CD1c-positive myeloid dendritic cell (primary cell): ENCODE data around the gene HOXA9.

Experiments used
- DNase-seq: peaks from one replicate; pipeline ENCODE4 v3.0.0-alpha.2; 2016; ENCODE audit errors: extremely low spot score

HOXA9 gene

GRCh38 chr7:27126596-27127327 lies 38.6 kb downstream of the HOXA9 start:
- no peak for DNase-seq

GRCh38 chr7:27125986-27126394 lies 39.3 kb downstream of the HOXA9 start:
- DNase-seq, result no peak

- no peak for DNase-seq
Observed at GRCh38 chr7:27124902-27125689, 40.2 kb downstream of the HOXA9 start.

DNA sequence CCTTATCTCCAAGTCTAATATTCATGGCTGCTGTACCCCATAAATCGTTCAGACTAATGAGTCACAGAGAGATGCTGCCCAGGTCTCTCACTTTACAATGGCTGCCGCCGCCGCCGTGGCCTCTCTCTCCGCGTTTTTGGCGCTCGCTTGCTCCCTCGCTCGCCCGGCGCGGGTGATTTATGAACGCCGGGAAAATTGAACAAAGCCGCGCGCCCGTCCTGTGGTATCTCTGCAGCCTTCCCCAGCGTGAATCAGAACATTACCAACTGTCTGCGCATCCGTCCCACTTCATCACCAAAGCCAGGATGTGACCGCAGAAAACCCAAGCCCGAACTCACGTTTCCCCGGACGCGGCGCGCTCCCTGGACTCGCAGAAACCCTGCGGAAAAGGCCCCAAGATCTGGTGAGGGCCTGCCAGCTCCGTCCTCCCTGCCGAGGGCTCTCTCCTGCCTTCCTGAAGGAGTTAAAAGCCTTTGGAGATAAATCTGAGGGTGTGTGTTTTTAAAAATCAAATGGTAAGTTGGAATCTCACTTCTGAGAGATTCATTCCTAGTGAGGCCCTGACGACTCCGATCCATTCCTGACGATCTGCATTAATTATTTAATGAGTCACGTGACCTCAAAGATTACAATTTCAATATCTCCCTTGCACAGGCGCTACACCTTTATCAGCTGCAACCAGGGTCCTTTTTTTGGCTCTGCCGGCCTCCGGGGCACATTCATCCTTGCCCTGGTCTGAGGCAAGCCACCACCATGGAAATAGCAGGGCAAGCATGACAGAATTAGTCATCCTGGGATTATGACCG lies 41.0 kb downstream of the HOXA9 start:
- DNase-seq, result no peak

DNA sequence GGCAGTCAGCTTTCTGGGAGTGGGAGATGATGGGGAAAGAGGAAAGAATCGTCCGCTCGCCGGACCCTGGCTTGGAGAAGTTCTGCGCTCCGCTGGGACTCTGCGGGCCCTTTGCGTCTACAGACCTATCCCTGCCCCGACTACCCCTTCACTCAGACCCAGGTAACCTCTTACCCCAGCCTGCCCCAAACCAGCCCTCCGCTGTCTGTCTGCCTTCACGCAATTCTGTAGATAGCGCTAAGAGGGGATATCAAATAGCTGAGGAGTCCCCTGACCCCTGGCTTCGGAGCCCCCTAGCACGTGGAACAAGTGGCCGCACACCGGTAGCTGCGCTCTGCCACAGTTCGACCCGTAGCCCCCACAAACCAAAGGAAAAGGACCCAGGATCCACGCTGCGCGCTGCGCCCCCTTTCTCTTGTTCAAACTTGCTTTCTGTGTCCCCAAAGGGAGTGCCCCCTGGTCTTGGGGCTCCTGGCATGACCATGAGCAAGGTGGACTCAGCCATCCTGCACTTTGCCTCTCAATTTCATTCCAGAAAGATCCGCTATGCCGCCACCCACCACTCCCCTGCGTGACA lies 41.8 kb downstream of the HOXA9 start:
- no peak for DNase-seq

GRCh38 chr7:27123007-27123476 lies 42.3 kb downstream of the HOXA9 start:
- DNase-seq, result no peak

DNA sequence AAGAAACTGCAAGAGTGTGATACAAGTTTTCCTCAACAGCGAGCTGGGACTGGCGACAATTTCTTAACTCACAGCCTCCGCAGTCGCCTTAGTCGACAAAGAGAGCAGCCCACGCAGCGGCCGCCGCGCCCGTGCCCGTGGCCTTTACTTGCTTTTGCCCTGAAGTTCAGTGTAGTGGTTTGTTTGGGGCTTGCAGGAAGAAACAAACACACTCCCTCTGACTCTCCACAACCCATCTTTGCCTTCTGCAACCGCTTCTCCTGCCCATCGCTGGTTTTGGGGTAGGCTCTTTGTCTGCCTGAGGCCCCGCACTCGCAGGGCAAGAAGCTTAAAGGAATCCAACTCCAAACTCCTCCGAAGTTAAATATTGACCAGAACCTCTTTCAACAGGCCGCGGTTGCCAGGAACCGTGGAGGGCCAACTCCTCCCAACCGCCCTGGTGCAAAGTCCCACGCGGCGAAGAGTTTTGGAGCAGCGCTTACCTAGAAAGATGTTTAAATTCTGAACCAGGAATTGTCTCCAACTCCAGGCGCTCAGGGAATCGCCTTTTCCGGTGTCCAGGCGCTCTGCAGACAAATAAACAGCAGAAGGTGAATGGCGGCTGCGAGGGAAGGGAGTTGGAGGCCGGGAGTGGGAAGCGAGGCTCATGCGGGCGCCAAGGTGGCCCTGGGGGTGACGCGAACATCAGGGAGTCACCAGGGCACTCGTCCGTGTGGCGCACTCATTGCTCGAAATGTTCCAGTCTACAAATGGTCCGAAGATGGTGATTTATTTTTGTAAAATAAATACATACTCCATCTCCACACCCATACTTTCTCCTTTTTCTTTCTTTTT lies 43.0 kb downstream of the HOXA9 start:
- no peak for DNase-seq

- DNase-seq, result no peak
Observed at GRCh38 chr7:27121684-27122076, 43.7 kb downstream of the HOXA9 start.

DNA sequence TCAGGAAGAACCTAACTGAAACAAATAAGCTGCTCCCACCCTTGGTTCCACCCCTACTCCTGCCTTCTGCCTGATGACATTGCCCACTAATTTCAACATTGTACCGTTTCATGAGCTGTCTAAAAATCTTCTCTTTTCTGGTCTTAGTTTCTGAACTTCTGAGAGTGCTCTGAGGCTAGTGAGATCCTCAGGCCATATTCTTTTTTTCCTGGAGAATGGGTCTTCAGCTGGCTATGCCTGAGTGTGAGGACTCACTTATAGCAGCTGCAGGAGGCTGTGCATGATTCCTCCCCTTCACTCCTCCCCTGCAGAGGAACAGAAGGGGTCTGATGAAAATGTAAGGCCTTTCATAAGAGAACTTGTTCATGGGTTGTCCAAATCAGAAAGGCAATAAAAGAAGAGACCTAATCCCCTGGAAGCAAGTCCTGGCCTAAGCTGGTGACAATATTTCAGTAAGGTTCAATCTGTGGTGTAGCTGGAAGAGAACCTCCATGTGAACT lies 45.9 kb downstream of the HOXA9 start:
- no peak for DNase-seq

DNA sequence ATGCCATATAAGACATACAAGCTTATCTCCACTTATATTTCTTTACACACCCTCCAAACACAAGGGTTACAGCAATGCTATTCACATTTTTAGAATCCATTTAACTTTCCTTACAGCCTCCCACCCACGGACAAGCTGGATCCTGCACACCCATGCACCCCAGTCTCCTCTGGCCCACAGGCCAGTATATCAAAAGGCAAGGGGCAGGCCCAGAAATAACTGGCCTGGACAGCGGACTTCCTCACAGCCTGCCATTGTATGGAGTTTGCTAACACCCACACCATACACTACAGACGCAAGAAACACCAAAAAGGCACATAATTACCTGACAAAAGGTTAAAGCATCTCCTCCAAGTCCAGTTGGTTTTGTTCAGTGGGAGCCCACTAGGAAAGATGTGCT lies 46.8 kb downstream of the HOXA9 start:
- no peak for DNase-seq

- no peak for DNase-seq
Observed at GRCh38 chr7:27117887-27118491, 47.3 kb downstream of the HOXA9 start.

DNA sequence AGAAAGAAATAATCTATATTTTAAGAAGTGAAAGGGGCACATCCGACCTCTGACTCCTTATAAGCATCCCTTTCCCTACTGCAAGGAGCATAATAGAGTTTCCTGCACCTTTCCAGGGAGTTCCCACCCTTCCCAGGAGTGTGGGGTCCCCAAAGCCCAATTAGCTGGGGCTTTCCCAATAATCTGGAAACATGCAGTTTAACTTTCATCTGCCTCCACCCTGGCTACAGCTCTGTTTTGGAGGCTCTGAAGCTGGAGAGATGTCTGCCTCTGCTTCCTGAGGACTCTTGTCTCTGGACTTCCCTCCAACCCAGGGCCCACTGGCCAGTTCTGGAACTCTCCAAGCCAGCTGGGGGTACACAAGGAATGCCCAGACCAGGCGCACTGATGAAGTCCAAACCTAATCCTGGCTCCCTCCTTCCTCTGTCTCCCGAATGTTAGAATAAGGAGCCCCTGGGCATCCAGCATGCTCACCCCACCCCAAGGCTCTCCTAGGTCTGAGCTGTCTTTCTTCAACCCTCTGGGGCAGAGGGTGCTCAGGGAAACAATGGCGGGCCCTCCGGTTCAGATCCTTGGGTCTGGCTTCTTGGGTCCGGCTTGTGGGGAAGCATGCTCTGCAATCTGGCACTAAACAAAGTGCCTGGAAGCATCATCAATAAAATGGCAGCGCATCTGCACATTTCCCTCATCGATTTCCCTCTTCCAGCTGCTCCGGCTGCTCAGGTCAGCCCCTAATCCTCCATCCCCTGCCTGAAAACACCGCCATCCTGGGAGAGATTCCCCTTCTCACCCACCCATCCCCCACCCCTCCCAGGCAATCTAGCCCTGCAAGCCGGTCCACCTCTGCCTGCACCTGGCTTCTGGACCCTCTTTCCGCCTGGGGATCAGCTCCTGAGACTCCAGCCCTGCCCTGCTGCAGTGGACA lies 48.1 kb downstream of the HOXA9 start:
- no peak for DNase-seq

- DNase-seq, result no peak
Observed at GRCh38 chr7:27116031-27116961, 49.0 kb downstream of the HOXA9 start.

DNA sequence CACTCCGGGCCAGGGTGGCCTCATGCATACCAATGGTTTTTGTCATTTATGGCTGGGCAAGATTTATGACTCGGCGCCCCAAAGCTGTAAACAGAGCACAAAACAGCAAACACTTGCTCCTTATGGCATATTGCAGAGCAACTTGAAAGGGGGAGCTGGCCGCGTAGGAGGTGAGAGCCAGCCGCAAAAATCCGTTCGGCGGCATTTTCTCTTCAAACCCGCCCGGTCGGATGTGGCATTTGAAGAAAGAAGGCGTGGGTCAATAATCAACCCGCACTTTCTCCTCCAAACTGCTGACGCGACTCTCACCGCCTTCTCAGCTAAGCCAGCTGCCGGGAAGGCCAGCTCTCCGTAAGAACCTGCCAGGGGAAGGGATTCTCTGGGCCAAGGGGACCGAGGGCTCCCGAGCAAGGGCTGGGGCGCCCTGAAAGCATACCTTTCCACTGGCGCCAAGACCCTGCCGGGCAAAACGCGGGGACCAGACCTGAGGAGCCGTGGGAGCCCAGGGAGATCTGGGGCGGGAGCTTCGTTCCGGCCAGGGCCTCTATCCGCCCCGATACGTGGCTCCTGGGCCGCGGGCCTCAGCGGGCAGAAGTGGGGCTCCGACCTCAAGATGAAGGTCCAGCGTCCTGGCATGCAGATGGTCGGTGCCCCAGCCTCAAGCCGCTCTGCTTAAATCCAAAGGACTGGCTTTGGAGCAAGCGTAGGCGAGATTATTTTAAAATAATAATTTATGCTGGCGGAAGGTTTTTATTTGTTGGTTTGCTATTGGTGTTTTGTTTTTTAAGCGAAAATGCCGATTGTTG lies 49.9 kb downstream of the HOXA9 start:
- no peak for DNase-seq

DNA sequence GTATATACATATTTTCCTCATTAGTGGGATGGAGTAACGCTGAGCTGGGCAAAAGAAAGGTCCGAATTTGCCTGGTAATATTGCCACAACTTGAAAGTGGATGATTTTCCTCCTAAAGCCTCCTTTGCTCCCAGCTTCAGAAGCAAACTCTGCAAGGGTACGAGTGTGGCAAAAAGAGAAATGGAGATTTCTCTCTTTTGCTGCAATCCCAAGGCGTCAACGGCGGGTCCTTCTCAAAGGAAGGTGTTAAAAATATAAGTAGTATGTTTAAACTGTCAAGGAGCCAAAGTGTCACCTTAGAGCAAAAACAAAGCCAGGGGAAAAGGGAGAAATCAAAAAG lies 50.5 kb downstream of the HOXA9 start:
- DNase-seq, result no peak

- DNase-seq, result no peak
Observed at GRCh38 chr7:27113991-27114769, 51.2 kb downstream of the HOXA9 start.
